Testis (tissue), 2 donors: Measurements from ENCODE around the gene DNAJA4.

Experiments
- POLR2A ChIP-seq: fragments of 450-650 bp; IDR thresholded peaks from one replicate; pipeline ENCODE4 v1.6.1; 2017; ENCODE audit warnings: antibody characterized with exemption, mild to moderate bottlenecking, moderate library complexity
- TF ChIP-seq, protein P1 (sequence below), 3 experiments: fragments of 450-650 bp in 2 of 3; fragments of 200-600 bp in 1 of 3; sonication (generic) in 1 of 3; IDR thresholded peaks; one replicate each; pipeline ENCODE4 v1.5.1; 2016 to 2019; ENCODE audit warnings: antibody characterized with exemption in 3 of 3, mild to moderate bottlenecking in 2 of 3, moderate library complexity in 1 of 3

DNA sequence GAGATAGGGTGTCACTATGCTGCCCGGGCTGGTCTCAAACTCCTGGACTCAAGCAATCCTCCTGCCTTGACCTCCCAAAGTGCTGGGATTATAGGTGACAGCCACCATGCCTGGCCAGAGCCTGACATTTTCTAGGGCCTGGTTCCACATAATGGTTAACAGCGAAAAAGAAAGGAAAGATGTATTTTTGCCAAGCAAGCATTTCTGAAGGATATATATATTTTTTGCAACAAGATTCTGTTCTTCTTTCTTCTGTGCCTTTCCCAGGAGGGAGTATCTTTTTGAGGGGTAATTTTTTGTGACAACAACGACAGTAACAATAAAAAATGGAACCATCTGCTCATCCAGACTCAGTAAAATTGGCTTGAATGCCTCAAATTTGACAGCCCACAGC lies 8.3 kb upstream of the DNAJA4 start:
- TF ChIP-seq, protein P1, sequence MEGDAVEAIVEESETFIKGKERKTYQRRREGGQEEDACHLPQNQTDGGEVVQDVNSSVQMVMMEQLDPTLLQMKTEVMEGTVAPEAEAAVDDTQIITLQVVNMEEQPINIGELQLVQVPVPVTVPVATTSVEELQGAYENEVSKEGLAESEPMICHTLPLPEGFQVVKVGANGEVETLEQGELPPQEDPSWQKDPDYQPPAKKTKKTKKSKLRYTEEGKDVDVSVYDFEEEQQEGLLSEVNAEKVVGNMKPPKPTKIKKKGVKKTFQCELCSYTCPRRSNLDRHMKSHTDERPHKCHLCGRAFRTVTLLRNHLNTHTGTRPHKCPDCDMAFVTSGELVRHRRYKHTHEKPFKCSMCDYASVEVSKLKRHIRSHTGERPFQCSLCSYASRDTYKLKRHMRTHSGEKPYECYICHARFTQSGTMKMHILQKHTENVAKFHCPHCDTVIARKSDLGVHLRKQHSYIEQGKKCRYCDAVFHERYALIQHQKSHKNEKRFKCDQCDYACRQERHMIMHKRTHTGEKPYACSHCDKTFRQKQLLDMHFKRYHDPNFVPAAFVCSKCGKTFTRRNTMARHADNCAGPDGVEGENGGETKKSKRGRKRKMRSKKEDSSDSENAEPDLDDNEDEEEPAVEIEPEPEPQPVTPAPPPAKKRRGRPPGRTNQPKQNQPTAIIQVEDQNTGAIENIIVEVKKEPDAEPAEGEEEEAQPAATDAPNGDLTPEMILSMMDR (IDR thresholded peaks at IDR 0.05): no peak
- no peak for TF ChIP-seq POLR2A
